Gastrocnemius medialis (tissue), 4 donors: Measurements from ENCODE around the gene MACROD1. TPM values are rescaled to one million over a fixed set of nuclear protein-coding genes. Genes with fewer than 3 reads are reported as not detected.

Experiments
- ATAC-seq, 2 donors: fragments of 150-250 bp; one replicate each; pipeline ENCODE4 v1.9.1; 2016
- DNase-seq, 2 donors: peaks; one replicate each; pipeline ENCODE4 v3.0.0-alpha.2; 2019
- H3K27ac ChIP-seq, 4 donors: fragments of 200-600 bp; sonication (generic); 1 replicate in 1 of 4; 2 replicates in 3 of 4; pipeline ENCODE4 v1.5.1; 2016 to 2018; ENCODE audit warnings: mild to moderate bottlenecking in 2 of 4, moderate library complexity in 1 of 4
- H3K27me3 ChIP-seq, 3 donors: fragments of 200-600 bp; sonication (generic) in 2 of 3; 1 replicate in 1 of 3; 2 replicates in 2 of 3; pipeline versions ENCODE4 v1.5.1 to v1.6.0; 2016 to 2019; ENCODE audit warnings: mild to moderate bottlenecking in 1 of 3, moderate library complexity in 1 of 3
- H3K36me3 ChIP-seq, 2 donors: fragments of 200-600 bp; sonication (generic) in 1 of 2; one replicate each; pipeline ENCODE4 v1.5.1; 2017 to 2018
- H3K4me1 ChIP-seq, 2 donors: fragments of 200-600 bp; sonication (generic) in 1 of 2; one replicate each; pipeline ENCODE4 v1.5.1; 2016 to 2017; ENCODE audit warnings: mild to moderate bottlenecking in 2 of 2
- H3K4me3 ChIP-seq, 4 donors: fragments of 200-600 bp; sonication (generic) in 3 of 4; 1 replicate in 1 of 4; 2 replicates in 3 of 4; pipeline ENCODE4 v1.5.1; 2016 to 2019; ENCODE audit warnings: mild to moderate bottlenecking in 2 of 4
- H3K9me3 ChIP-seq, 3 donors: fragments of 200-600 bp; sonication (generic) in 2 of 3; 1 replicate in 1 of 3; 2 replicates in 2 of 3; pipeline ENCODE4 v1.5.1; 2016 to 2019
- POLR2A ChIP-seq, 2 donors: fragments of 450-650 bp; IDR thresholded peaks; one replicate each; pipeline ENCODE4 v1.6.1; 2017; ENCODE audit warnings: antibody characterized with exemption in 2 of 2, mild to moderate bottlenecking in 2 of 2, moderate library complexity in 2 of 2
- in situ Hi-C, 4 donors: fragments of 200-750 bp; cut with MboI; loops; one replicate each; pipeline versions ENCODE4 v1.15.0 to v1.8.0; 2017; ENCODE audit warnings: low sequenced_read_pairs in 4 of 4
- intact Hi-C: fragments of 100-400 bp; cut with DNase I; formaldehyde crosslinking; loops from one replicate; pipeline ENCODE4 v1.15.1; 2023; ENCODE audit warnings: low total_unique reads
- total RNA-seq, 4 donors: library from RNA; depleted of rRNA; stranded (reverse); fragments of >200 nt; gene quantifications; one replicate each; pipeline versions ENCODE4 v1.1.0 to v1.2.3, GENCODE V29; 2016
- TF ChIP-seq, protein P1 (sequence below), 5 experiments: fragments of 450-650 bp in 3 of 5; fragments of 200-600 bp in 2 of 5; sonication (generic) in 2 of 5; IDR thresholded peaks in 4 of 5; conservative IDR thresholded peaks in 1 of 5; 1 replicate in 4 of 5; 2 replicates in 1 of 5; pipeline ENCODE4 v1.5.1; 2016 to 2019; ENCODE audit warnings: antibody characterized with exemption in 5 of 5, mild to moderate bottlenecking in 3 of 5, moderate library complexity in 3 of 5

Gene MACROD1
- total RNA-seq, 4 donors from 2014 or later, result 162 to 308 (median 205) TPM

DNA sequence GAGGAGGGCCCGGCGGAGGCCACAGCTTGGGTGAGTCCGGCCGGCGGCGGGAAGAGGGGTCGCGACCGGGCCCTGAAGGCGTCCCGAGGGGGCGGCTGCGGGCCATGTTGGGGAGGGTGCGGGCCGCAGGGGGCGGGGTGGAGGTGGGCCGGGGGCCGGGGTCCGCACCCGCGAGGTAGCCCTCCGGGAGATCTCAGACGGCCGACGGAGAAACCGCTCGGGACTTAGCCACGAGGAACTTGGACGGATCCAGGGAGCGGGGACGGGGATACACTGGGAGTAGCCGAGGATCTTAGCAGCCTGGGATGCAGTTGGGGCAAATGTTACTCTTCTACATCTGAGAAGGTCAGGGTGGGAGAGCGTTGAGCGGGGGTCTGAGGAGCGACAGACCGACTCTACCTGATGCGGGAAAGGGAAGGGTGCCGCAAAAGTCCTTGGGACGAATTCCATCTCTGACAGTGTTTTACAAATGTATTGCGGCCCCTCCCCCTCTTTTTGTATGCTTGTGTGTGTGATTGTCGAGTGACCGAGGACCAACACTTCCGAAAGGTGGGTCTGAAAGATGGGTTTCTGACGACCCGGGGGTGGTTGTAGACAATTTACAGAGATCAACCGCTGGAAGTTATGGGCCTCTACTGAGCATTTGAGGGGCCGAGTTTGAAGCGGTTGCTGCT lies 20.7 kb upstream of the MACROD1 start:
- DNase-seq (no peak), ATAC-seq (no peak)
- H3K4me1 ChIP-seq, result peaks cover 32 to 38% of the 10 kb centered on the region in 2 donors
- H3K4me3 ChIP-seq, result no peak overlapping the region
- in situ Hi-C loops, result no loop called here
- no peak overlapping the region for H3K27ac ChIP-seq
- H3K36me3 ChIP-seq, result no peaks in the 10 kb centered on the region
- H3K9me3 ChIP-seq, result no peaks in the 10 kb centered on the region
- H3K27me3 ChIP-seq, result no peaks in the 10 kb centered on the region
- intact Hi-C loops, result loop anchor here (2.0 to 10.0 kb wide), 3 partner anchors 40 to 512 kb away; partner anchors contain the start of genes ATL3, NUDT22 and TRPT1
- no peak for TF ChIP-seq POLR2A (IDR thresholded peaks at IDR 0.05)
- TF ChIP-seq, protein P1, sequence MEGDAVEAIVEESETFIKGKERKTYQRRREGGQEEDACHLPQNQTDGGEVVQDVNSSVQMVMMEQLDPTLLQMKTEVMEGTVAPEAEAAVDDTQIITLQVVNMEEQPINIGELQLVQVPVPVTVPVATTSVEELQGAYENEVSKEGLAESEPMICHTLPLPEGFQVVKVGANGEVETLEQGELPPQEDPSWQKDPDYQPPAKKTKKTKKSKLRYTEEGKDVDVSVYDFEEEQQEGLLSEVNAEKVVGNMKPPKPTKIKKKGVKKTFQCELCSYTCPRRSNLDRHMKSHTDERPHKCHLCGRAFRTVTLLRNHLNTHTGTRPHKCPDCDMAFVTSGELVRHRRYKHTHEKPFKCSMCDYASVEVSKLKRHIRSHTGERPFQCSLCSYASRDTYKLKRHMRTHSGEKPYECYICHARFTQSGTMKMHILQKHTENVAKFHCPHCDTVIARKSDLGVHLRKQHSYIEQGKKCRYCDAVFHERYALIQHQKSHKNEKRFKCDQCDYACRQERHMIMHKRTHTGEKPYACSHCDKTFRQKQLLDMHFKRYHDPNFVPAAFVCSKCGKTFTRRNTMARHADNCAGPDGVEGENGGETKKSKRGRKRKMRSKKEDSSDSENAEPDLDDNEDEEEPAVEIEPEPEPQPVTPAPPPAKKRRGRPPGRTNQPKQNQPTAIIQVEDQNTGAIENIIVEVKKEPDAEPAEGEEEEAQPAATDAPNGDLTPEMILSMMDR (IDR thresholded peaks at IDR 0.05 in 4 of 5, conservative IDR thresholded peaks at IDR 0.05 in 1 of 5), result no peak

DNA sequence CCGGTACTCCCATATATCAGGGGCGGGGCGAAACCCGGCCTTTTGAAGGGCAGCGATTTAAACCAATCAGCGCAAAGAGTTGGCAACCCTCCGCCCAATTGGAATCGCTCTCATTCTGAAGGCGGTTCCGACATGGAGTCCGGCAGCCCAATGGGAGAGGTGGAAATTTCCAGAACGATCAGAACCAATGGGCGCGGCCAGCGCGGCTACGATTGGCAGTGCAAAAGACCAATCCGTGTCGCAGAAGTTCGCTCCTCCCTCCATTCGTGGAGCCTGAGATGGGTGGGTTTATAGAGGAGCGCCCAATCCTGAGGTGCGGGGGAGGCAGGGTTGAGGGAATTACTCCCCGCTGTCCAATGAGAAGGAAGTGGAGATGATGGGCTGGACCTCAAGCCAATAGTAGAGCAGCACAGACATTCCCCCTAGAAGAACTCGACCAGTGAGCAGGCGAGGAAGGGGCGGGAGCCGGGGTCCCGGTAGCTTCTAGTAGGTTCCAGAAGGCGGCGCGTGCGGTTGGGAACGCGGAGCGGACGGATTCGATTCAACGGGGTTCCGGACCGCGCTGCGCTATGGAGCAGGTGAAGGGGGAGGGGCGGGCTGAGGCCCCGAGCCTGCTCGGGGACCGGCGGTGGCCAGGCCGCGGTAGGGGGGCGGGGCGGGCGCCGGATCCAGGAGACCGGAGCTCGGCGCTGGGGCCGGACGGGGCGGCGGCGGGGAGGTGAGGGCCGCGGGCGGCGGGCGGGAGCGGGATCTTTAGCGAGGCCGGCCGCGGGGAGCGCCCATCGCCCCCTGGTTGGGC lies 20.0 kb upstream of the MACROD1 start, which contains the start of gene STIP1:
Gene STIP1, plus strand, starts transcription at position 479 of the 799 bp plus-strand sequence. Its CDS starts 91 bp downstream, at position 570.
- Histone ChIP-seq H3K36me3 (no peaks in the 10 kb centered on the region), H3K27me3 (no peaks in the 10 kb centered on the region), H3K27ac (peak within 1 kb of the TSS; percentile 95 to 99 (median 98)), H3K9me3 (no peaks in the 10 kb centered on the region), H3K4me1 (peaks cover 38 to 45% of the 10 kb centered on the region in 2 donors), H3K4me3 (peak within 1 kb of the TSS; percentile 68 to 85 (median 77))
- intact Hi-C loops, result loop anchor here (2.0 to 10.0 kb wide), 3 partner anchors 41 to 511 kb away; partner anchors contain the start of genes ATL3, NUDT22 and TRPT1
- in situ Hi-C loops, result no loop called here
- TF ChIP-seq POLR2A (IDR thresholded peaks at IDR 0.05), result peak in 1 of 2 donors; percentile 19
- TF ChIP-seq, protein P1 (IDR thresholded peaks at IDR 0.05 in 4 of 5, conservative IDR thresholded peaks at IDR 0.05 in 1 of 5), result peak in 1 of 5 experiments; percentile 10
- peak; percentile 100 for DNase-seq
- ATAC-seq, result peak; percentile 84 to 85

DNA sequence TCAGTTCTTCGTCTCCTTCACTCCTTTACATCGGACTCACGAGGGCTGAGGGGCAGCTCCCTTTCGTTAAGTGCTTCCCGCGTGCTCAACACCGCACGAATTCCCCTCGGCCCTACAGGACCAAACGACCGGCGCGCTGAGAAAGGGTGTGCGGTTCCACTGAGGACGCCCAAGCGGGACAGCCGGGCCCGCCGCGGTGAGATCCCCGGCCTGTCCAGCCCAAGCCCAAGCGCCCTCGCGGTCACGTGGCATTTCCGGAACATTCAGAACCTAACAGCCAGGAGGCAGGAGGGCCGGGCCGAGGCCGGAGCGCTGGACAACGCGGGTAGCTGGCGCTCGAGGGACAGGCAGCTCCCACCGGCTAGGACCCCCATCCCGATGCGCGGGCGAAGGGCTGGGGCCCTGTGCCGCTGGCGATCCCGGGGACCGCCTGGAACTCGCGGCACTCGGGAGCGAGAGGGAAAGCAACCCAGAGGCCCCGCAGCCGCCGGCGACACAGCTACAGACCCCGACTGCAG lies 19.3 kb upstream of the MACROD1 start:
- in situ Hi-C loops (no loop called here), intact Hi-C loops (loop anchor here (5.0 to 10.0 kb wide), 2 partner anchors 87 to 510 kb away; partner anchors contain the start of gene ATL3)
- H3K4me1 ChIP-seq, result peaks cover 44 to 52% of the 10 kb centered on the region in 2 donors
- no peaks in the 10 kb centered on the region for H3K36me3 ChIP-seq
- H3K4me3 ChIP-seq, result peak overlapping the region; percentile 68 to 85 (median 77)
- H3K27me3 ChIP-seq, result no peaks in the 10 kb centered on the region
- DNase-seq (peak; percentile 80 to 87), ATAC-seq (peak; percentile 42 to 45)
- H3K27ac ChIP-seq, result peak overlapping the region; percentile 95 to 99 (median 98)
- no peaks in the 10 kb centered on the region for H3K9me3 ChIP-seq
- peak; percentile 99 to 100 for TF ChIP-seq POLR2A (IDR thresholded peaks at IDR 0.05)
- TF ChIP-seq, protein P1 (IDR thresholded peaks at IDR 0.05 in 4 of 5, conservative IDR thresholded peaks at IDR 0.05 in 1 of 5), result peak; percentile 50 to 76 (median 67)

DNA sequence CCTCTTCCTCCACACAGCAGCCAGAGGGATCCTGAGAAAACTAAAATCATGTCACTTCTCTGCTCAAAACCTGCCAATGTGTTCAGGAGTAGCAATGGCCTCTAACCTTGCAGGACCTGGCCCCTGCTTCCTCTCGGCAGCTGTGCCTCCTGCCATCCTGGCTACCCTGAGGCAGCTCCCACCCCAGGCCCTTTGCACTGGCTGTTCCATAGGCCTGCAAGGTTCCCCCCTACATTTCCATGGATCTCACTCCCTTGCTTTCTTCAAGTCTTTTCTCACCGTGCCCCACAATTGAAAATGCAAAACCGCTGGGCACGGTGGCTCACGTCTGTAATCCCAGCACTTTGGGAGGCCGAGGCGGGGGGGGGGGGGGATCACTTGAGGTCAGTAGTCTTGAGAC lies 18.0 kb upstream of the MACROD1 start:
- ATAC-seq, result no peak
- Histone ChIP-seq H3K27me3 (no peaks in the 10 kb centered on the region), H3K9me3 (no peaks in the 10 kb centered on the region), H3K27ac (peak overlapping the region; percentile 95 to 99 (median 98)), H3K36me3 (no peaks in the 10 kb centered on the region), H3K4me3 (no peak overlapping the region), H3K4me1 (peaks cover 47 to 60% of the 10 kb centered on the region in 2 donors)
- DNase-seq, result no peak
- in situ Hi-C loops, result no loop called here
- no peak for TF ChIP-seq POLR2A (IDR thresholded peaks at IDR 0.05)
- TF ChIP-seq, protein P1 (IDR thresholded peaks at IDR 0.05 in 4 of 5, conservative IDR thresholded peaks at IDR 0.05 in 1 of 5), result no peak
- intact Hi-C loops, result loop anchor here (10.0 kb wide), 1 partner anchor 509 kb away; the partner anchor contains the start of gene ATL3
